GM19438 (cell line): ENCODE results near the gene GYS1.
"Not testable (repeated sequence)": the region's sequence is repeated elsewhere in the genome, so short reads cannot be mapped to it uniquely, and the experiment has no call there.

Source experiments
- ATAC-seq: cut with Tn5 transposase; IDR thresholded peaks from one replicate; pipeline ENCODE4 v1.9.1; 2021; ENCODE audit warnings: low read depth; ENCODE audit not compliant: unreplicated experiment

GYS1 gene

DNA sequence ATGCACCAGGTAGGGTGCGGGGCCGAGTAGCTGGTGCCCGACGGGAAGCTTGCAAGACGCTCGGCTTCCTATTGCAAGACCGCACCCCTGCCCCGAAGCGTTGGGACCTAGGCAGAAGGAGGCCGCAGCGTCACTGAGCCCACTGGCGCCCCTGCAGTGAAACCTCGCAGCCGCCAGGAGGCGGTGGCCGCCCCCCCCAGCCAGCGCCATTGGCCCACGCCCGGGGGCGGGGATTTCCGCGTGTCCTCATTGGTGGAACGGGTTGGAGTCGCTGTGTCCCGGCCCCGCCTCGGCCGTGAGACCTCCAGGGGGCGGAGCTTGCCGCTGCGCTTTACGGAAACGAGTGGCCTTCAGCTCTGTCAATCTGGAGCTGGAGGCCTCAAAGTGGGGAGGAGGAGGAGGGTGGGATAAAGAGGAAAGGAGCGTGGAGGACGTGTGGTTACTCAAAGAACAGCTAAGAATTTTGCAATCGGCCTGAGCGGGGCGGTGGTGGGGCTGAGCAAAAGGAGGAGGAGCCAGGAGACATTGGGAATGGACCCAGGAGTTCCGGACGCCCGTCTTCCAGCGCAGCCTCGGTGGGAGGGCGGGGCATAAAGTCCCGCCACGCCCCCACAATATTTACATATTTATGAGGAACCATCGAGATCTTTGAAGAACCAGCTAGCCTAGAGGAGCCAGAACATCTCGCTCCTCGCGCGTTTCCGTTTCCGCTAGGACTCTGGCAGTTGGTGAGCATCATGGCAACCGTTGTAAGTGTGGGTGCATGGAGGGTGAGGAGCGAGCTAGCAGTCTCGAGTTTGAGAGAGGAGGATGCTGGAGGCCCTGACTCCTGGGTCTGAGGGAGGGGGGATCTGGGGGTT, at the start of gene GYS1, which contains the start of gene RUVBL2:
TSS of gene GYS1 (minus strand) at position 135 of the 860 bp plus-strand sequence. CDS start 197 bp downstream, outside the sequence.
TSS of gene RUVBL2 (plus strand) at position 713 of the 860 bp plus-strand sequence. CDS start at position 738, 25 bp downstream.
- ATAC-seq = peak; percentile 91

GRCh38 chr19:49042666-49043065, 49.6 kb upstream of the GYS1 start:
- ATAC-seq = not testable (repeated sequence)

DNA sequence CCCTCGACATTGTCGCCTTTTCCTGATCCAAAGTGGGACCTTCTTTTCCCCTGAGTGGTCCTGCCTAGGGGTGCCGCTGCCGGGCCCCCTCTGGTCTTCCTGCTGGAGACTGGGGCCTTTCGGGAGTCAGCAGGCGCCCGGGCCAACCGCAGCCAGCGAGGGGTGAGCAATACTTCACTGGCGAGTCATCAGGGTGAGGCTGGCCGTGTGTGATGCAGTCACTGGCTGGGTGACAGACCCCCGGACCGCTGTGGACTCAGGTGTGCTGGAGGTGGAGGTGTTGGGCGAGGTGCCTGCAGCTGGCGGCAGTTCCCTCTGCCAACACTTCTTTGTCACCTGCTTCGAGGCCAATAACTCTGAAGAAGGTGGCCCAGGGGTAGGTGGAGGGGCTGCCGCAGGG, 49.1 kb upstream of the GYS1 start:
- ATAC-seq = no peak

GRCh38 chr19:49039736-49040135, 46.6 kb upstream of the GYS1 start:
- ATAC-seq = not testable (repeated sequence)

DNA sequence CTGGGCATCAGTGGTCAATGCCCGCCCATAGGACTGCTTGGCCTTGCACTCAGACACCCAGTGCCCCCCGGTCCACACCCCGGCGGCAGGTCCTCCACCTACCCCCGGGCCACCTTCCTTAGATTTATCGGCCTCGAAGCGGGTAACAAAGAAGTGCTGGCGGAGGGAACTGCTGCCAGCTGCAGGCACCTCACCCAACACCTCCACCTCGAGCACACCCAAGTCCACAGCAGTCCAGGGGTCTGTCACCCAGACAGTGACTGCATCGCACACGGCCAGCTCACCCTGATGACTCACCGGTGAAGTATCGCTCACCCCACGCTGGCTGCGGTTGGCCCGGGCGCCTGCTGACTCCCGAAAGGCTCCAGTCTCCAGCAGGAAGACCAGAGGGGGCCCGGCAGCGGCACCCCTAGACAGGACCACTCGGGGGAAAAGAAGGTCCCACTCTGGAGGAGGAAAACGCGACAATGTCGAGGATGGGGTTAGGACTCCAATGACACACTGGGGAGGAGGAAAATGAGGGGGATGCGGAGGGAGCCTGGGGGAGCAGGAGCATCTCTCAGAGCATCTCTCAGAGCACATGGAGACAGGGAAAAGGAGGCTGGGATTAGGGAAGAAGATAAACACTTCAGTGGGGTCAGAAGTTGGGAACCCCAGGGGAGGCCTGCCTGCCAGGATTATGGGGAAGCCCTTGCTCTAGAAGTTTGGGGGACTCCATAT, 45.6 kb upstream of the GYS1 start:
- ATAC-seq = not testable (repeated sequence)

DNA sequence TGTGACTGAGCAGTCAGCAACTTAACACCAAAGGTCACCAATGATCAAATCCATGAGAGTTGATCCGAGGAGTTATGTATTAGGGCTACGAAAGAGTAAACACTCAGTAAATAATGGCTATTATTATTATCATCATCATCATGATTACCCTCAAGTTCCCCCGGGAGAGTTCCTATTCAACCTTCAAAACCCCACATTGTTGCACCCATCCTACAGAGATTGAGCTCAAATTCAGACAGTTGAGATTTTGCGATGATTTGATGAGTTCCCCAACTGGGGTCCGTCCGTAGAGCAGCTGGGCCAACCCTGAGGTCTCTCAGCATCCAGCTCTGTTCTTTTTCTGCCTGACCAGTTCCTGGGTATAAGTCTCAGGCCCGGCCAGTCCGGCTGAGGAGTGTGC, 45.0 kb upstream of the GYS1 start:
- not testable (repeated sequence) for ATAC-seq

DNA sequence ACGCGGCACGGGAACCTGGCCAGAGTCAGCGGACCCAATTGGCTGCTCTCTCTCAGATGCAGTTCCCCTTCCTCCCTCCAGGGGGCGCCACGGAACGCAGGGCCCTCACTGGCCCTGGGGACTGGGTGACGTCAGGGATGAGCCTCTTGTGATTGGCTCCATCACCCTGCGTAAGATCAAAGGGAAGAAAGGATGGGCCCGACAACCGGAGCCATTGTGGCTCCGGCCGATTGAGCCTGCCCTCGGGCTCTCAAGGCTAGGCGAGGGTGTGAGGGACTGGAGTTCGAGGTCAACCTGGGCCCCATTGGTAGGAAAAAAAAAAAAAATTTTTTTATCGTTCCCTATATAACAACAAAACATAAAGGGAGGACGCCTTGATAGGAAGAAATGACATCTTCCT, 43.7 kb upstream of the GYS1 start, which contains the start of gene CGB1:
TSS of gene CGB1 (minus strand) at position 81 of the 400 bp plus-strand sequence. CDS start 184 bp downstream, outside the sequence.
- ATAC-seq = not testable (repeated sequence)

DNA sequence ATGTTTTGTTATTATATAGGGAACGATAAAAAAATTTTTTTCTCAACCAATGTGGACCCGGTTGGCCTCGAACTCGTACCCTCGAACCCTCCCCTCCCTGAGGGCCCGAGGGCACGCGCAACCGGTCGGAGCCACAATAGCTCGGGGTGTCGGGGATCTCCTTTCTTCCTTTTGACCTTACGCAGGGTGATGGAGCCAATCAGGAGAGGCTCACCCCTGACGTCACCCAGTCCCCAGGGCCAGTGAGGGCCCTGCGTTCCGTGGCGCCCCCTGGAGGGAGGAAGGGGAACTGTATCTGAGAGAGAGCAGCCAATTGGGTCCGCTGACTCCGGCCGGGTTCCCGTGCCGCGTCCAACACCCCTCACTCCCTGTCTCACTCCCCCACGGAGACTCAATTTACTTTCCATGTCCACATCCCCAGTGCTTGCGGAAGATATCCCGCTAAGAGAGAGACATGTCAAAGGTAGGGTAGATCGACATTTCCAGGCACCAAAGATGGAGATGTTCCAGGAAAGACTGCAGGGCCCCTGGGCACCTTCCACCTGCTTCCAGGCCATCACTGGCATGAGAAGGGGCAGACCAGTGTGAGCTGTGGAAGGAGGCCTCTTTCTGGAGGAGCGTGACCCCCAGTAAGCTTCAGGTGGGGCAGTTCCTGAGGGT, 38.7 kb upstream of the GYS1 start, which contains the start of gene CGB2:
TSS of gene CGB2 (plus strand) at position 249 of the 660 bp plus-strand sequence. CDS start at position 455, 206 bp downstream.
- ATAC-seq = not testable (repeated sequence)

GRCh38 chr19:49030323-49030722, 37.2 kb upstream of the GYS1 start:
- ATAC-seq = not testable (repeated sequence)

DNA sequence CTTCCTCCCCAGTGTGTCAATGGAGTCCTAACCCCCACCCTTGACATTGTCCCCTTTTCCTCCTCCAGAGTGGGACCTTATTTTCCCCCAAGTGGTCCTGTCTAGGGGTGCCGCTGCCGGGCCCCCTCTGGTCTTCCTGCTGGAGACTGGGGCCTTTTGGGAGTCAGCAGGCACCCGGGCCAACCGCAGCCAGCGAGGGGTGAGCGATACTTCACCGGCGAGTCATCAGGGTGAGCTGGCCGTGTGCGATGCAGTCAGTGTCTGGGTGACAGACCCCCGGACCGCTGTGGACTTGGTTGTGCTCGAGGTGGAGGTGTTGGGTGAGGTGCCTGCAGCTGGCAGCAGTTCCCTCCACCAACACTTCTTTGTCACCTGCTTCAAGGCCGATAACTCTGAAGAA, 36.6 kb upstream of the GYS1 start:
- not testable (repeated sequence) for ATAC-seq

DNA sequence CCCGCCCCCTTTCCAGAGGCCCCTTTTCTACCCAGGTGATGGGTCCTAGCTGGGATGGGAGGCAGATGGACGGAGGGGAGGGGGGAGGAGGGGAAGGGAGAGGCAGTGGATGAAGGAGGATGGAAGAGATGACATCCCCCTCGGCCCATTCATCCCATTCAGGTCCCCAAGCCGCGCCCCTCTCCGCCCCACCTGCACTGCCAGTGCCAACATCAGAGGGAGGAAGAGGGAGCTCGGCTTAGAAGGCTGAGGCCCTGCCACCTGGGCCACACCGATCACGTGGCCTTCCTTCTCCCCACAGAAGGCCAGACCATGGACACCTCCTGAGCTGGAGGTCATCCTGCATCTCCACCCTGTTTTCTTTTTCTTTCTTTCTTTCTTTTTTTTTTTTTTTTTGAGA, 35.6 kb upstream of the GYS1 start:
- ATAC-seq = not testable (repeated sequence)

DNA sequence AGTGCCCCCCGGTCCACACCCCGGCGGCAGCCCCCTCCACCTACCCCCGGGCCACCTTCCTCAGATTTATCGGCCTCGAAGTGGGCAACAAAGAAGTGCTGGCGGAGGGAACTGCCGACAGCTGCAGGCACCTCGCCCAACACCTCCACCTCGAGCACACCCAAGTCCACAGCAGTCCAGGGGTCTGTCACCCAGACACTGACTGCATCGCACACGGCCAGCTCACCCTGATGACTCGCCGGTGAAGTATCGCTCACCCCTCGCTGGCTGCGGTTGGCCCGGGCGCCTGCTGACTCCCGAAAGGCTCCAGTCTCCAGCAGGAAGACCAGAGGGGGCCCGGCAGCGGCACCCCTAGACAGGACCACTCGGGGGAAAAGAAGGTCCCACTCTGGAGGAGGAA, 32.5 kb upstream of the GYS1 start:
- not testable (repeated sequence) for ATAC-seq

DNA sequence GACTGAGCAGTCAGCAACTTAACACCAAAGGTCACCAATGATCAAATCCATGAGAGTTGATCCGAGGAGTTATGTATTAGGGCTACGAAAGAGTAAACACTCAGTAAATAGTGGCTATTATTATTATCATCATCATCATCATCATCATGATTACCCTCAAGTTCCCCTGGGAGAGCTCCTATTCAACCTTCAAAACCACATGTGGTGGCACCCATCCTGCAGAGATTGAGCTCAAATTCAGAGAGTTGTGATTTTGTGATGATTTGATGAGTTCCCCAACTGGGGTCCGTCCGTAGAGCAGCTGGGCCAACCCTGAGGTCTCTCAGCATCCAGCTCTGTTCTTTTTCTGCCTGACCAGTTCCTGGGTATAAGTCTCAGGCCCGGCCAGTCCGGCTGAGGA, 32.0 kb upstream of the GYS1 start:
- not testable (repeated sequence) for ATAC-seq

DNA sequence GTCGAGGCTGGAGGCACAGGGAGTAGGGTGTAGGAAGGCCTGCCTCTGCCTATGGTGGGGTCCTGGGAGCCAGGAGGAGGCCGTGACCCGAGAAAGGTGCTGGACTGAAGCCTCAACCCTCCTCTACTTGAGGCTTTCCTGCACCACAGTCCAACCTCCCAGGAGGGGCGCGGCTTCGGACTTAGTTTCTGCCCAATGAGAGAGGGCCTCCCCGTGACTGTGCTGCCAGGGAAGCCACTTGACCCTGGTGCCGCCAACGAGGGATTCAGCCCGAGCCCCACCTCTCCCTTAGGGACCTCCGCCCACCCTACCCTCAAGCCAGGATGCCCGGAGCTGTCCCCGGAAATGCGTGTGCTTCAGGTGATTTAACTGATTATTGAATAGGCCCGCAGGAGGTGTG, 31.1 kb upstream of the GYS1 start, which contains the start of gene CGB3:
TSS of gene CGB3 (minus strand) at position 101 of the 400 bp plus-strand sequence. CDS start 362 bp downstream, outside the sequence.
- ATAC-seq = not testable (repeated sequence)

DNA sequence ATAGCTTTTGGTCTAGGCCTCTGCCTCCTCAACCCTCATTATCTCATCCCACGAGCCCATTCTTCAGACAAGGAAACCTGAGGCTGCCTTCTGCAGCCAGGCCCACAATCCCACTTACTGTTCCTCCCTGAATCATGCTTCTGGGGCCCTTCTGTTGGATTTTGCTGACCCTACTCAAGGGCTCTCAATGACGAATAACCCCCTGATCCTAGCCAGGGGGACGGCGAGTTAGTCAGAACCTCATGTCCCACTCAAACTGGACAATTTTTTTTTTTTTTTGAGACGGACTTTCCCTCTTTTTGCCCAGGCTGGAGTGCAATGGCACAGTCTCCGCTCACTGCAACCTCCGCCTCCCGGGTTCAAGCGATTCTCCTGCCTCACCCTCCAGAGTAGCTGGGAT, 29.0 kb upstream of the GYS1 start:
- ATAC-seq = no peak

DNA sequence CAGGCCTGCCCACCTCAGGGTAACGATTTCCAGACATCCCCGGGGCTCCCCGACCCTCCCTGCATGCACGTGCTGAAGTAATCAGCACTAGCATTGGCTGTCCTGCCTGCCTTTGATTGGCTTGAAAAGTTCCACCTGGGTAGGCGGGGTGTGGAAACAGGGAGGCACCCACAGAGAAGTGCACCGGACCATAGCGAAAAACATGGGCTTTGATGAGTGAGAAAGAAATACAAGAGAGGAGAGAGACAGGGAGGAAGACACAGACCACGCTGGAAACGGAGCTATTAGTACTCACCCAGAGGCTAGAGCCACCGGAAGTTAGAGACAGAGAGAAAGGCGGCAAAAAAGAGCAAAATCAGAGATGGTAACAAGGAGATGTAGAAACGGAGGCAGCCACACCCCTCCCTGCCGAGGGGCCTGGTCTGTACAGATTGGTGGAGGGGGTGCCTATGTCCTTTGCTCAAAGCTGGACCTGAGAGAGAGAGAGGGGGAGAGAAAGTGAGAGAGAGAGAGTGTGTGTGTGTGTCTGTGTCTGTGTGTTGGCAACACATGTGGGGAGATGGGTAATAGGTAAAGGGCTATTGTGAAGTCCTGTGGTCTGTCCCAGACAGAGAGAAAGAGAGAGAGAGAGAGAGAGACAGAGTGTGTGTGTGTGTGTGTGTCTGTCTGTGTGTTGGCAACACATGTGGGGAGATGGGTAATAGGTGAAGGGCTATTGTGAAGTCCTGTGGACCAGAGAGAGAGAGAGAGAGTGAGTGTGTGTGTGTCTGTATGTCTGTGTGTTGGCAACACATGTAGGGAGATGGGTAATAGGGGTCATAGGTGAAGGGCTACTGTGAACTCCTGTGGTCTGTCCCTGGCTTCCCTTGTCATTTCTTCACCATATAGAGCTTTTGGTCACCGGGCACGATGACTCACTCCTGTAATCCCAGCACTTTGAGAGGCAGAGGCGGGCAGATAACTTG, 28.1 kb upstream of the GYS1 start:
- no peak for ATAC-seq

- no peak for ATAC-seq
These were observed 27.2 kb upstream of the GYS1 start for GRCh38 chr19:49020342-49020741.

DNA sequence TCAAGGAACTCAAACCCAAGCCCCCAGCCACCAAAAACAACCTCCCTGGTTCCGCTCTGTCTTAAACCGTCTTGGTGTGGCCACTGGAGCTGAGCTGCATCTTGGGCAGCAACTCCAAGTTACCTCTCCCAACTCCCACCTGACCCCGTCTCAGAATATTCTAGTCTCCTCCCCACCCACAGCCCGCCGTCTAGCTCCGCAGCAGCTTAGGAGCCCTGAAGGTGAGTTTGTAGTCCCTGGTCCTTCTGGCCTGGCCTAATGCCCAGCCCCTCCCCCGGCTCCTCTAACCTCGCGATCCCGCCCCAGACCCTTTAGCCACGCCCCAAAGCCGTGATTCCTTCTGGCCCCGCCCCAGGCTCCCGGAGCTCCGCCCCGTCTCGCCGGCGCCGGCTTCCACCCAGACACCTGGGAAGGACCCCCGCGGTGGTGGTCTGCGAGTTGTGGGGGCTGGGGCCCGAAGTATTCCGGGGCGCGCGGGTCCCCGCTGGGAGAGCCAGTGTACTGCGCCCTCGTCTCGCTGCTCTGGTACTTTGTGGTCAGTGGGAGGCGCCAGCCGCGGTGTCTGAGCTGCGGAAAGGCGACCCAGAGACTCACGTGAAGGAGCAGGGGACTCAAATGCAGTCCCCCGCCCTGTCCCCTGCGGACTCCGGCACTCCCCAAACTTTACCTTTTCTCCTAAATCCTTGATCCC, 26.3 kb upstream of the GYS1 start:
- ATAC-seq = no peak
